GM12873 (cell line): ENCODE data around the gene PGBD5.

Source experiments
- TF ChIP-seq, protein P1 (sequence below): IDR thresholded peaks from 2 replicates; pipeline ENCODE4 v1.5.1; 2012; ENCODE audit warnings: low read depth, mild to moderate bottlenecking, moderate library complexity, low read length, control low read depth; ENCODE audit not compliant: insufficient read depth; ENCODE audit errors: missing control alignments

The PGBD5 gene

DNA sequence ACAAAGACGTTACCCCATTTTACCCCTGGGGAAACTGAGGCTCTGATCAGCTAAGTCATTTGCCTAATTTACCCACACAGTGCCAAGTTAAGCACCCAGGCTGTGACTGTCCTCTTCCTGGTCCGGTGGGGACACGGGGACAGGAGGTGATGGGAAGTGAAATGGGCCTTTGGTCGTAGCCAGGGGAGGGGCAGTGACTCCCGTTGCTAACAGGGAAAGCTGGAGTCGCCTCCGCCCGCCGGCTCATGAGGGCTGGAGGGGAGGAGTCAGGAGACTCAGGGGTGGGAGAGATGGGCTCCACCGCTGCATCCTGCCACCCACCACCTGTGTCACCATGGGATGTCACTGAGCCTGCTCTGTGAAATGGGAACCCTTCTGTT lies 139.3 kb downstream of the PGBD5 start:
- TF ChIP-seq, protein P1, sequence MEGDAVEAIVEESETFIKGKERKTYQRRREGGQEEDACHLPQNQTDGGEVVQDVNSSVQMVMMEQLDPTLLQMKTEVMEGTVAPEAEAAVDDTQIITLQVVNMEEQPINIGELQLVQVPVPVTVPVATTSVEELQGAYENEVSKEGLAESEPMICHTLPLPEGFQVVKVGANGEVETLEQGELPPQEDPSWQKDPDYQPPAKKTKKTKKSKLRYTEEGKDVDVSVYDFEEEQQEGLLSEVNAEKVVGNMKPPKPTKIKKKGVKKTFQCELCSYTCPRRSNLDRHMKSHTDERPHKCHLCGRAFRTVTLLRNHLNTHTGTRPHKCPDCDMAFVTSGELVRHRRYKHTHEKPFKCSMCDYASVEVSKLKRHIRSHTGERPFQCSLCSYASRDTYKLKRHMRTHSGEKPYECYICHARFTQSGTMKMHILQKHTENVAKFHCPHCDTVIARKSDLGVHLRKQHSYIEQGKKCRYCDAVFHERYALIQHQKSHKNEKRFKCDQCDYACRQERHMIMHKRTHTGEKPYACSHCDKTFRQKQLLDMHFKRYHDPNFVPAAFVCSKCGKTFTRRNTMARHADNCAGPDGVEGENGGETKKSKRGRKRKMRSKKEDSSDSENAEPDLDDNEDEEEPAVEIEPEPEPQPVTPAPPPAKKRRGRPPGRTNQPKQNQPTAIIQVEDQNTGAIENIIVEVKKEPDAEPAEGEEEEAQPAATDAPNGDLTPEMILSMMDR = no peak

DNA sequence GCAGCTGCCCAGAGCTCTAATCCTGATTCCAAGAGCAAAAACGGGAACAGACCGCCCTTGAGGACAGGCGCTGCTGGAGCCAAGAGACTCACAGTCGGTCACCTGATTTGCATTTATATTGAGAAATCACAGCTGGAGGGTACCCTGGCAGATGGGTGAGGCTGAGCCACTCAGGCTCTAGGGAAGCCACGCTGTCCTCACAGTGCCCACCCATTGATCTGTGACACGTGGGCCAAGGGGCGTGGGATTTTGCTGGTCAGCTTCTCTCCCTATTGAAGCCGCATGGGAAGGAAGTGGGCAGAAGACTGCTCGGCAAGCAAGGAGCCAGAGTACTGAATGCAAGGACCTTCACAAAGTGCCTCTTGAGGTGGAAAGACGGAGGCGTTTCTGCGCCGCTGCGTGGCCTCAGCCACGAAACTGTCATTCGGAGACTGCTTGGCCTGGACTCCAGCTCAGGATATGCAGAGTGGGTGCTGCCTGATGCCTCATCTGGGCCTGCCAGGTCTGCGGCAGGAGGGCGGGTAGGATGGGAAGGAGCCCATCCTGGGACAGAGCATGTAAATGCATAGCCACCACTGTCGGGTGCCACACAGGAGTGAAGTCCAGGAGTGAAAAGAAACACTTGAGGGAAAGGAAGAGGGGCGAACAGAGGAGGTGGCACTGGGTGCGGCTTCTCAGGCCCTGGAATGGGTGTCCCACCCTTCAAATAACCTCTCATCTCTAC lies 139.8 kb downstream of the PGBD5 start:
- TF ChIP-seq, protein P1 = no peak

DNA sequence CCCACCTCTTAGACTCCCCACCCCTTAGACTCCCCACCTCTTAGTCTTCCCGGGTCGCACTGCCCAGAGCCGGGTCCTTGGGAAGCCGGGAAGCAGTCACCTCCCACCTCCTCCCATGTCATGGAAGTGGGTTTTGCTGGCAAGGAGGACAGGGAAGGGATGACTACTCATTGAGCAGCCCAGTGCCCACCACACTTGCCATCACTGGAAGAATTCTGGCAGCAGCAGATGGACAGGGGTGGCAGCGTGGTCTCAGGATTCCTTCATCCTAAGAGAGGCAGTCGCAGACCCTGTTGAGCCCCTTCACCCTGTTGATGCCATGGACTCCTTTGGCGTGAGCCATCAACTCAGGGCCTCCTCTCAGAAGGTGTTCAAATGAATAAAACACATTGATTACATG lies 140.8 kb downstream of the PGBD5 start:
- TF ChIP-seq, protein P1 = no peak

DNA sequence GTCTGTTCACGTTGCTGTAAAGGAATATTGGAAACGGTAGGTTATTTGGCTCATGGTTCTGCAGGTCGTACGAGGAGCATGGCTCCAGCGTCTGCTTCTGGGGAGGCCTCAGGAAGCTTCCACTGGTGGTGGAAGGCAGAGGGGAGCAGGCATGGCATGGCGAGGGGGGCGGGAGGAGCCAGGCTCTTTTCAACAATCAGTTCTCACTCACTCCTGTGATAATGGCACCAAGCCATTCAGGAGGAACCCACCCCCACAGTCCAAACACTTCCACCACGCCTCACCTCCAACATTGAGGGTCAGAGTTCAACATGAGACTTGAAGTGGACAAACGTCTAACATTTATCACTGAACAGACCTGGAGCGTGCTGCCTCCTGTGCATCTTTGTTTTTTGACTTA lies 141.2 kb downstream of the PGBD5 start:
- TF ChIP-seq, protein P1 = no peak

DNA sequence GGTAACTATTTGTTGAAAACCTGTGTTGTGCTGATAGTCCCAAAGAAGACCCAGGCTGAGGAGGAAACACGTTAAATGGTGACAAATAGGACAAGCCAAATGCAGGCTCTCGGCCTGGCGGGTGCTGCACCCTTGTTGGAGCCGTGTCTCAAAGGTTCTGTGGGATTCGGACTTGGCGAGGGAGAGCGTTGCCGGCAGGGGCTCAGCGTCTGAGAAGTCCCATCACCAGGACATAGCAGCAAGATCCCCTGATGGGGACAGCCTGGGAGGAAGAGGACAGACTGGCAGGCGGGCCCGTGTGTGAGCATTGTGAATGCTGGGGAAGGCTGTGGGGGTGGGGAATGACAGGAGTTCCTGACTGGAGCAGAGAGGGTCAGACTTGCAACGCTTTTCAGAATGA lies 142.5 kb downstream of the PGBD5 start:
- TF ChIP-seq, protein P1 = no peak

DNA sequence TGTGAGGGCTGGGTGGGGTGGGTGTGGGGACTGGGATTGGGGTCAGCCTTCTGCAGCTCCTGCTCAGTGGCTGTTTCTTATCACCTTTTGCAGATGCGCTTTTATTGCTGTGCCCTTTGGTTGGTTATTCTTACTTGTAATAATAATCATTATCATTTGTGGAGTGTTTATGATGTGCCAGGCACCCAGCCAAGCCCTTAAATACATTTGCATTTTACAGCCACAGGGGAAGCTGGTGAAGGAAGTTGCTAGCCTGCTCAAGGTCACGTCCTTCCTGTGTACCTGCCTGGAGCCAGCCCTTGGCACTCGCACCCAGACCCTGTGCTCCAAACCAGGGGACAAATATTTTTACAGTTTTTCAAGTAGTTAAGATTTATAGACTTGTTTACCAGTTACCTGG lies 144.0 kb downstream of the PGBD5 start:
- TF ChIP-seq, protein P1 = no peak

DNA sequence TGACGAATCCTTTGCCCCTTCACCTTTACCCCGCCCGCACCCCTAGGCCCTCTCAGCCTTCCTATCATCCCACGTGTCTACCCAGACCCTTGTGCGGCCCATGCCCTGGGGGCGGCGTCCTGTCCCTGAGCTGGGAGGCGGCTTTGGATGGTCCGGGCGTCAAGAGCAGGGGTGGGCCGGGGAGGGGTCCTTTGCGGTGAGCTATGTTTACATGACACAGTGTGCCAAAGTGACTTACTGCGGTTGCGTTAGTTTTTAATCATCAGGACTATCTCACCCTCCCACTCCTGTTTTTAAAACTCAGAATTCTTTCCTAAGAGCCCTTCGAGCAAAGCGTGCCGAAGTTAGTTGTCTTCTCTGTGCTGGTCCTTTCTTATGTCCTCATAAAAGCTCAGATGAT lies 144.6 kb downstream of the PGBD5 start:
- TF ChIP-seq, protein P1 = no peak

DNA sequence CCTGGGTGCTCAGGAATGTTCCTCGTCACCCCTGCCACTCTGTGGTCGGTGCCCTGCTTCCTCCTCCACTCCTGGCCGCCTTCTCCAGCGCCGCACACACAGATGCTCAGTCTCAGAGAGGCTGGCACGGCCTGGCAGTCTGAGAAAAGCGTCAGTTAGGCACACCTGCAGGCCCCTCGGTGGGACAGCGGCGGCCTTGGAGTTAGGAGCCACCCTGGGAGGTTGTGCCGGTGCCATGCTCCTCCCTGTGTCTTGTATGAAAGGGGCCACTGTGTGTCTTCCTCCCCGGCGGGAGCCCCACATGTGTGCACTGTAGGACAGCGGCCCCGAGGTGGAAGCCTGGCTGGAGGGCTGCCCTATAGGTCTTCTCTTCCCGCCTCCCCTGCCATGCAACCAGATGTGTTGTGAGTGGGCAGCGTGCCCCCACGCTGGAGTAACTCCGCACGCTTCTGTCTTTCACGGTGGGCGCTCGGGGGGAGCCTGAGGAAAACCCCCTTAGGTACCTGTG lies 145.2 kb downstream of the PGBD5 start:
- TF ChIP-seq, protein P1 = no peak
